GM13976 (cell line): ENCODE measurements around the gene RXFP1.

Experiments used
- DNase-seq: peaks from one replicate; pipeline ENCODE4 v3.0.0; 2012; ENCODE audit warnings: low spot score
- in situ Hi-C: fragments of 300-500 bp; cut with MboI; formaldehyde crosslinking; loops from one replicate; pipeline ENCODE4 v1.12.0; 2022; ENCODE audit warnings: low sequenced_read_pairs, mixed read lengths, inconsistent platforms; ENCODE audit not compliant: unreplicated experiment
- TF ChIP-seq, protein P1 (sequence below): IDR thresholded peaks from 2 replicates; pipeline ENCODE4 v1.5.1; 2012; ENCODE audit warnings: borderline replicate concordance, mild to moderate bottlenecking; ENCODE audit not compliant: insufficient read depth; ENCODE audit errors: extremely low read depth, missing control alignments, control extremely low read depth

RXFP1 gene

GRCh38 chr4:158553364-158553763 lies 31.7 kb downstream of the RXFP1 start:
- TF ChIP-seq, protein P1, sequence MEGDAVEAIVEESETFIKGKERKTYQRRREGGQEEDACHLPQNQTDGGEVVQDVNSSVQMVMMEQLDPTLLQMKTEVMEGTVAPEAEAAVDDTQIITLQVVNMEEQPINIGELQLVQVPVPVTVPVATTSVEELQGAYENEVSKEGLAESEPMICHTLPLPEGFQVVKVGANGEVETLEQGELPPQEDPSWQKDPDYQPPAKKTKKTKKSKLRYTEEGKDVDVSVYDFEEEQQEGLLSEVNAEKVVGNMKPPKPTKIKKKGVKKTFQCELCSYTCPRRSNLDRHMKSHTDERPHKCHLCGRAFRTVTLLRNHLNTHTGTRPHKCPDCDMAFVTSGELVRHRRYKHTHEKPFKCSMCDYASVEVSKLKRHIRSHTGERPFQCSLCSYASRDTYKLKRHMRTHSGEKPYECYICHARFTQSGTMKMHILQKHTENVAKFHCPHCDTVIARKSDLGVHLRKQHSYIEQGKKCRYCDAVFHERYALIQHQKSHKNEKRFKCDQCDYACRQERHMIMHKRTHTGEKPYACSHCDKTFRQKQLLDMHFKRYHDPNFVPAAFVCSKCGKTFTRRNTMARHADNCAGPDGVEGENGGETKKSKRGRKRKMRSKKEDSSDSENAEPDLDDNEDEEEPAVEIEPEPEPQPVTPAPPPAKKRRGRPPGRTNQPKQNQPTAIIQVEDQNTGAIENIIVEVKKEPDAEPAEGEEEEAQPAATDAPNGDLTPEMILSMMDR: no peak
- DNase-seq: no peak
- in situ Hi-C loops: no loop called here

DNA sequence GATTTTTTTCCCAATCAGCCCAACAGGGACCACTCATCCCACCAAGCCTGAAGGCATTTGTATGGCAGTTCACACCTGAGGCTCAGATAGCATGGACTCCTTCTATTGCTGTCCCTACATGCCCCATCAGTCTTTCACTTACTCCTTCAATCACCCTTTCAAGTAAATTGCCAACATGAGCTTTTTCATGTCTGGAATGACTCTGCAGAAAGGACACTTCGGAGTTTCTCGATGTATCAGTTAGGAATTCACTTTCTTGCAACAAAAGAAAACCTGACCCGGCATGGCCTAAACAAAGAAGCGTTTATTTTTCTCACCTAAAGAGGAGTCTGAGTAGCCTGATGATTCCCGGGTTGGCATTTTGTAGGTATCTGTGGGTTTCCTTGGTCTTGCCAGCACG lies 38.6 kb downstream of the RXFP1 start:
- DNase-seq: no peak
- TF ChIP-seq, protein P1: no peak
- in situ Hi-C loops: no loop called here

GRCh38 chr4:158566860-158567259 lies 45.2 kb downstream of the RXFP1 start:
- in situ Hi-C loops: no loop called here
- DNase-seq: no peak
- TF ChIP-seq, protein P1: no peak

DNA sequence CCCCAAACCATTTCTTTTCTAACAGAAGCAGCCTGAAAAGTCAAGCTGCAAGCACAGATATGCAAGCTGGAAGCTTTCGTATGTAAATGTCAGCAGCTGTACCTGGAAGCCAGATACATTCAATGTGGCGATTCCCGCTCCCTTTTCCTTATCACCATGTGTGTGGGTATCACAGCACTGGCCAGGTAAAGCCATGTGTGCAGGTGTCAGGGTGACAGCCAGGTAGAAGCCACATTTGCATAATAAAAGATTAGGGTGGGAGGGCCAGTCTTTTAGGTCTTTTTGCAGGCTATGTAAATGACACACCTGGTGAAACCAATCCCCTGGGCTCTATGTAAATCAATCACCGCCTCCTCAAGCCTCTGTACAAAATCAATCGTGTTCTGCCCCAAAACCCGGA lies 50.1 kb downstream of the RXFP1 start:
- TF ChIP-seq, protein P1: no peak
- no peak for DNase-seq
- in situ Hi-C loops: no loop called here

GRCh38 chr4:158572608-158573007 lies 50.9 kb downstream of the RXFP1 start:
- in situ Hi-C loops: no loop called here
- no peak for DNase-seq
- TF ChIP-seq, protein P1: no peak

GRCh38 chr4:158578476-158578875 lies 56.8 kb downstream of the RXFP1 start:
- DNase-seq: no peak
- in situ Hi-C loops: no loop called here

GRCh38 chr4:158580064-158580463 lies 58.4 kb downstream of the RXFP1 start:
- TF ChIP-seq, protein P1: no peak
- in situ Hi-C loops: no loop called here
- no peak for DNase-seq

More at GRCh38 chr4:158578476-158578875, 56.8 kb downstream of the RXFP1 start:
- TF ChIP-seq, protein P1: no peak
